ENCODE results near the gene KDM5B. TPM values are rescaled to one million over a fixed set of nuclear protein-coding genes. Genes with fewer than 3 reads are reported as not detected.

KDM5B gene
- 113 and 124 TPM in 2 replicates for total RNA-seq

GRCh38 chr1:202807926-202808757 is at the start of gene KDM5B:
KDM5B (minus strand) TSS chr1:202808421; CDS start chr1:202808305, 116 bp downstream.
- Histone ChIP-seq H3K4me1 (ENCODE audit: insufficient read depth, low read length) (peaks cover 33% of the 10 kb centered on the region), H3K79me2 (ENCODE audit: insufficient read depth, low read length) (peaks cover 51% of the 10 kb centered on the region)
- peak; percentile 95 for DNase-seq (ENCODE audit: insufficient read length, low spot score, missing footprints)

DNA sequence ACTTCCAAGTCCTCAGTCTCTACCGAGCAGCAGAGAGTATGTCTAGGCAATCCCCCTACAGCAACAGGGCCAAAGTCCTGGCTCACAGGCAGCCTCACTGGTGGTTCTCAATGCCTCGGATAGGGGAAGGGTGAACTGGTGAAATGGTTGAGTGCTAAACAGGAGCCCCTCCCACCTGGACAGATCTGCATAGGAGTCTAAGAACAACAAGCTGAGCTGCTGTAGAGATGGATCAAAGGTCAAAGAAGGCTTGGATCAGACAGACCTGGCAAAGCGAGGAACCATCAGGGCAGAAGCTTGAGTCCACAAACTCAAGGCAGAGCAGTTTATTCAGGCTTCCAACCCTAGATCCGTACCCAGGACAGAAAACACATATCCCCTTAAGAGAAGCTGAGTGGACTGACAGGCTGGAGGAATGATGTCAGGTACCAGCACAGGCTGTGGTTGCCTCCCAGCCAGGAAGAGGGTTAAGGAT is 49.0 kb upstream of the KDM5B start:
- TF ChIP-seq CTCF (IDR thresholded peaks at IDR 0.05; ENCODE audit: extremely low read depth, low read depth, low read length) = no peak

More at GRCh38 chr1:202807926-202808757, at the start of gene KDM5B:
- Histone ChIP-seq H3K9me3 (ENCODE audit: low read depth, low read length) (no peaks in the 10 kb centered on the region), H3K4me3 (ENCODE audit: insufficient read depth, low read length) (peak within 1 kb of the TSS; percentile 92), H3K36me3 (ENCODE audit: insufficient read depth, low read length) (no peaks in the 10 kb centered on the region), H3K4me2 (ENCODE audit: insufficient read depth, low read length) (peak within 1 kb of the TSS; percentile 89), H3K27ac (ENCODE audit: low read depth, low read length) (peak within 1 kb of the TSS; percentile 71), H3K27me3 (ENCODE audit: insufficient read depth, low read length) (no peaks in the 10 kb centered on the region), H4K20me1 (ENCODE audit: insufficient read depth, low read length) (peaks cover 29% of the 10 kb centered on the region), H2AFZ (ENCODE audit: low read length) (peak within 1 kb of the TSS; percentile 69)
- no peak for TF ChIP-seq CTCF (IDR thresholded peaks at IDR 0.05; ENCODE audit: extremely low read depth, low read depth, low read length)

DNA sequence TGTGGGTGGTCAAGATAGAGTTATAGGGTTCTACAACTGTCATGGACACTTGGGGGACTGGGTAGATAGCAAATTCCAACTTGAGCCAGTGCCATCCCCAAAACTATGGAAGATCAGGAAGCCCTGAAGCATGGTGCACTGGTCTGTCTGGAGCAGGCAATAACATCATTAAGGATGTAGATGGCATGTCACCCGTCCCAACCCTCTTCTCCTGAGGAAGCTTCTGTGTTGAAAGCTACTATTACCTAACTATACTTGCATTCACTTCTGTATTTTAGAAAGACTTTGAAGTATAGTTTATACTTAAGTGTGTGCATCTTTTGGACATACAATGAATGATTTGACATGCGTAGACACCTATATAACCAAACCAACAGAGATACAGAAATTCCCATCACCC is 47.8 kb upstream of the KDM5B start:
- H3K9me3 ChIP-seq (ENCODE audit: low read depth, low read length) = no peaks in the 10 kb centered on the region

More for the DNA sequence above, 49.0 kb upstream of the KDM5B start:
- Histone ChIP-seq H3K27me3 (ENCODE audit: insufficient read depth, low read length) (no peaks in the 10 kb centered on the region), H3K4me1 (ENCODE audit: insufficient read depth, low read length) (peaks cover 8% of the 10 kb centered on the region), H2AFZ (ENCODE audit: low read length) (no peak overlapping the region), H3K4me2 (ENCODE audit: insufficient read depth, low read length) (no peak overlapping the region), H4K20me1 (ENCODE audit: insufficient read depth, low read length) (no peaks in the 10 kb centered on the region), H3K79me2 (ENCODE audit: insufficient read depth, low read length) (no peaks in the 10 kb centered on the region), H3K36me3 (ENCODE audit: insufficient read depth, low read length) (no peaks in the 10 kb centered on the region), H3K9me3 (ENCODE audit: low read depth, low read length) (no peaks in the 10 kb centered on the region), H3K4me3 (ENCODE audit: insufficient read depth, low read length) (no peak overlapping the region), H3K27ac (ENCODE audit: low read depth, low read length) (no peak overlapping the region)
- DNase-seq (ENCODE audit: insufficient read length, low spot score, missing footprints) = no peak

More for the DNA sequence above, 47.8 kb upstream of the KDM5B start:
- no peaks in the 10 kb centered on the region for H3K79me2 ChIP-seq (ENCODE audit: insufficient read depth, low read length)
- no peaks in the 10 kb centered on the region for H3K27me3 ChIP-seq (ENCODE audit: insufficient read depth, low read length)
- no peak overlapping the region for H3K4me2 ChIP-seq (ENCODE audit: insufficient read depth, low read length)
- no peaks in the 10 kb centered on the region for H4K20me1 ChIP-seq (ENCODE audit: insufficient read depth, low read length)
- no peak for TF ChIP-seq CTCF (IDR thresholded peaks at IDR 0.05; ENCODE audit: extremely low read depth, low read depth, low read length)
- H3K4me3 ChIP-seq (ENCODE audit: insufficient read depth, low read length) = no peak overlapping the region
- H3K4me1 ChIP-seq (ENCODE audit: insufficient read depth, low read length) = peaks cover 4% of the 10 kb centered on the region
- no peak overlapping the region for H2AFZ ChIP-seq (ENCODE audit: low read length)
- no peak for DNase-seq (ENCODE audit: insufficient read length, low spot score, missing footprints)
- no peak overlapping the region for H3K27ac ChIP-seq (ENCODE audit: low read depth, low read length)
- no peaks in the 10 kb centered on the region for H3K36me3 ChIP-seq (ENCODE audit: insufficient read depth, low read length)
